HPDE6-E6E7 (cell line): ENCODE measurements around the gene IL17RB.

Experiments used
- DNase-seq: peaks from one replicate; pipeline ENCODE4 v3.0.0; 2011; ENCODE audit warnings: missing footprints; ENCODE audit errors: extremely low spot score

The IL17RB gene

GRCh38 chr3:53902711-53903110 lies 56.3 kb downstream of the IL17RB start:
- DNase-seq = no peak

- DNase-seq = no peak
Measured at GRCh38 chr3:53913401-53913800, 67.0 kb downstream of the IL17RB start.
